Thymus (tissue), 11 donors: ENCODE measurements around the gene KRTAP2-2. TPM values are rescaled to one million over a fixed set of nuclear protein-coding genes. Genes with fewer than 3 reads are reported as not detected.
"Not testable (repeated sequence)": the region's sequence is repeated elsewhere in the genome, so short reads cannot be mapped to it uniquely, and the experiment has no call there.

ENCODE experiments used
- DNase-seq, 9 donors: peaks; one replicate each; pipeline ENCODE4 v3.0.0-alpha.2; 2013; ENCODE audit warnings: low spot score in 9 of 9, low read depth in 6 of 9, missing footprints in 1 of 9
- H3K27ac ChIP-seq, 2 donors: one replicate each; pipeline ENCODE4 v1.5.1; 2013; ENCODE audit warnings: control low read depth in 1 of 2, low read depth in 1 of 2, low read length in 1 of 2, mild to moderate bottlenecking in 1 of 2, moderate library complexity in 1 of 2
- H3K27me3 ChIP-seq, 2 donors: one replicate each; pipeline ENCODE4 v1.5.1; 2013; ENCODE audit warnings: low read length in 1 of 2; ENCODE audit not compliant: control insufficient read depth in 2 of 2, insufficient read depth in 1 of 2
- H3K36me3 ChIP-seq, 2 donors: one replicate each; pipeline ENCODE4 v1.5.1; 2013; ENCODE audit warnings: low read length in 1 of 2, mild to moderate bottlenecking in 1 of 2, moderate library complexity in 1 of 2; ENCODE audit not compliant: control insufficient read depth in 2 of 2, insufficient read depth in 2 of 2
- H3K4me1 ChIP-seq, 2 donors: one replicate each; pipeline ENCODE4 v1.5.1; 2013; ENCODE audit warnings: low read length in 2 of 2; ENCODE audit not compliant: control insufficient read depth in 2 of 2, insufficient read depth in 2 of 2
- H3K4me3 ChIP-seq, 2 donors: one replicate each; pipeline ENCODE4 v1.5.1; 2013; ENCODE audit warnings: low read length in 2 of 2, control low read depth in 1 of 2, mild to moderate bottlenecking in 1 of 2
- H3K9me3 ChIP-seq, 2 donors: one replicate each; pipeline ENCODE4 v1.5.1; 2013; ENCODE audit warnings: low read length in 1 of 2, mild to moderate bottlenecking in 1 of 2; ENCODE audit not compliant: control insufficient read depth in 2 of 2, insufficient read depth in 1 of 2
- WGBS: extraction: QIAGEN DNeasy Blood & Tissue Kit; methylation state at CpG from one replicate; pipeline ENCODE4 v1.1.7; 2013; 5-methylcytosine and 5-hydroxymethylcytosine counted together
- polyA plus RNA-seq: library from polyadenylated mRNA; stranded (reverse); fragments of 200-250 nt; gene quantifications from one replicate; pipeline ENCODE4 v1.2.3, GENCODE V29; 2013
- total RNA-seq: library from RNA; stranded (reverse); fragments of 120-200 nt; gene quantifications from one replicate; pipeline ENCODE4 v1.2.4, GENCODE V29; 2013
- donor health status: healthy.

KRTAP2-2 gene
- total and polyA plus RNA-seq, 2 donors = not detected

GRCh38 chr17:41057547-41057946 is 2.5 kb upstream of the KRTAP2-2 start:
- H3K27me3 ChIP-seq = peaks cover 0 to 6% of the 10 kb centered on the region in 2 donors
- no peak for DNase-seq
- no peaks in the 10 kb centered on the region for H3K4me1 ChIP-seq
- no peaks in the 10 kb centered on the region for H3K36me3 ChIP-seq
- H3K4me3 ChIP-seq = no peak overlapping the region
- no peaks in the 10 kb centered on the region for H3K9me3 ChIP-seq
- WGBS = 95% methylated on average over 1 of the region's 1 CpG
- H3K27ac ChIP-seq = no peak overlapping the region

- H3K27me3 ChIP-seq, H3K4me1 ChIP-seq, H3K4me3 ChIP-seq, DNase-seq, H3K36me3 ChIP-seq, H3K9me3 ChIP-seq, H3K27ac ChIP-seq: not testable (repeated sequence)
- WGBS = 87% methylated on average over 9 of the region's 9 CpGs
Measured at GRCh38 chr17:41054556-41054955, 474 bp downstream of the KRTAP2-2 start.

GRCh38 chr17:41054025-41054424 is 1.0 kb downstream of the KRTAP2-2 start:
- Histone ChIP-seq H3K27ac (no peak overlapping the region), H3K9me3 (no peaks in the 10 kb centered on the region), H3K4me3 (no peak overlapping the region), H3K4me1 (no peaks in the 10 kb centered on the region), H3K27me3 (no peaks in the 10 kb centered on the region), H3K36me3 (no peaks in the 10 kb centered on the region)
- 95% methylated on average over 4 of the region's 4 CpGs for WGBS
- DNase-seq = no peak

GRCh38 chr17:41052566-41052965 is 2.5 kb downstream of the KRTAP2-2 start:
- H3K9me3 ChIP-seq = no peaks in the 10 kb centered on the region
- no peaks in the 10 kb centered on the region for H3K4me1 ChIP-seq
- H3K36me3 ChIP-seq = no peaks in the 10 kb centered on the region
- DNase-seq = no peak
- H3K27me3 ChIP-seq = peaks cover 0 to 2% of the 10 kb centered on the region in 2 donors
- no peak overlapping the region for H3K27ac ChIP-seq
- H3K4me3 ChIP-seq = no peak overlapping the region

GRCh38 chr17:41049110-41049509 is 5.9 kb downstream of the KRTAP2-2 start:
- H3K36me3 ChIP-seq = no peaks in the 10 kb centered on the region
- peaks cover 0 to 3% of the 10 kb centered on the region in 2 donors for H3K27me3 ChIP-seq
- WGBS = 81% methylated on average over 2 of the region's 2 CpGs
- no peak for DNase-seq
- no peak overlapping the region for H3K4me3 ChIP-seq
- H3K27ac ChIP-seq = no peak overlapping the region
- H3K9me3 ChIP-seq = no peaks in the 10 kb centered on the region
- no peaks in the 10 kb centered on the region for H3K4me1 ChIP-seq

- DNase-seq = no peak
- H3K36me3 ChIP-seq = no peaks in the 10 kb centered on the region
- WGBS = 92% methylated on average over 7 of the region's 7 CpGs
- H3K27ac ChIP-seq = no peak overlapping the region
- no peaks in the 10 kb centered on the region for H3K9me3 ChIP-seq
- peaks cover 0 to 3% of the 10 kb centered on the region in 2 donors for H3K27me3 ChIP-seq
- no peak overlapping the region for H3K4me3 ChIP-seq
- no peaks in the 10 kb centered on the region for H3K4me1 ChIP-seq
Measured at GRCh38 chr17:41048441-41048840, 6.6 kb downstream of the KRTAP2-2 start.

- 64% methylated on average over 10 of the region's 33 CpGs for WGBS
Measured at GRCh38 chr17:41046735-41047465, 8.1 kb downstream of the KRTAP2-2 start, which contains the start of gene KRTAP2-1. Gene KRTAP2-1, minus strand, starts transcription at chr17:41047316. Its CDS starts 49 bp downstream, at chr17:41047267.

GRCh38 chr17:41042953-41043352 is 12.1 kb downstream of the KRTAP2-2 start:
- Histone ChIP-seq H3K4me1 (no peaks in the 10 kb centered on the region), H3K4me3 (no peak overlapping the region), H3K27me3 (peaks cover 0 to 2% of the 10 kb centered on the region in 2 donors), H3K36me3 (no peaks in the 10 kb centered on the region), H3K9me3 (no peaks in the 10 kb centered on the region), H3K27ac (no peak overlapping the region)
- no peak for DNase-seq
- 95% methylated on average over 1 of the region's 1 CpG for WGBS

More at GRCh38 chr17:41046735-41047465, 8.1 kb downstream of the KRTAP2-2 start, which contains the start of gene KRTAP2-1:
- not testable (repeated sequence) for DNase-seq, H3K27ac ChIP-seq, H3K36me3 ChIP-seq, H3K4me1 ChIP-seq, H3K27me3 ChIP-seq, H3K4me3 ChIP-seq, H3K9me3 ChIP-seq

- WGBS = 94% methylated on average over 14 of the region's 14 CpGs
- H3K27me3 ChIP-seq, H3K36me3 ChIP-seq, H3K9me3 ChIP-seq, H3K27ac ChIP-seq, DNase-seq, H3K4me1 ChIP-seq, H3K4me3 ChIP-seq: not testable (repeated sequence)
Measured at GRCh38 chr17:41040783-41041571, 14.1 kb downstream of the KRTAP2-2 start, which contains the start of gene KRTAP1-1. Gene KRTAP1-1, minus strand, starts transcription at chr17:41041450. Its CDS starts 53 bp downstream, at chr17:41041397.
